IMR-90 (cell line): ENCODE measurements around the gene ZDHHC8. TPM values are rescaled to one million over a fixed set of nuclear protein-coding genes. Genes with fewer than 3 reads are reported as not detected.

Source experiments
- ATAC-seq: fragments of 200-7000 bp; cut with Tn5 transposase; 2 replicates; pipeline ENCODE4 v1.9.1; 2020; ENCODE audit warnings: low read depth, mild to moderate bottlenecking, moderate library complexity
- BruUV-seq: library from RNA; stranded (reverse); fragments of 400-500 nt; replicated peaks from 2 replicates; lab custom pipeline; 2021; lab: Mats Ljungman, UMichigan
- CTCF ChIA-PET: fragments of 300-600 bp; formaldehyde crosslinking; extraction: SDS; loops from one replicate; lab custom pipeline; 2021; ENCODE audit warnings: antibody characterized with exemption; lab: Yijun Ruan, JAX
- POLR2A ChIA-PET: fragments of 300-600 bp; sonication (Branson Sonifier 250); formaldehyde crosslinking; loops from one replicate; lab custom pipeline; 2022; ENCODE audit warnings: antibody characterized with exemption; ENCODE audit not compliant: unreplicated experiment; lab: Charles Lee
- DNase-seq: peaks from one replicate; pipeline ENCODE4 v3.0.0; 2013
- H2AFZ ChIP-seq: replicated peaks from 2 replicates; pipeline ENCODE3; 2013; ENCODE audit warnings: low read length, mild to moderate bottlenecking; ENCODE audit not compliant: poor library complexity
- H2AK5ac ChIP-seq: 2 replicates; pipeline ENCODE4 v1.6.1; 2013; ENCODE audit warnings: low read depth, low read length, inconsistent platforms
- H2AK9ac ChIP-seq: replicated peaks from 2 replicates; pipeline ENCODE3; 2013; ENCODE audit warnings: mild to moderate bottlenecking, low read depth, low read length, moderate library complexity; ENCODE audit not compliant: poor library complexity
- H2BK120ac ChIP-seq: 2 replicates; pipeline ENCODE4 v1.6.1; 2013; ENCODE audit warnings: low read depth, low read length, inconsistent platforms
- H2BK15ac ChIP-seq: 3 replicates; pipeline ENCODE4 v1.6.1; 2013; ENCODE audit warnings: low read depth, low read length, inconsistent platforms
- H2BK20ac ChIP-seq: 2 replicates; pipeline ENCODE4 v1.6.1; 2013; ENCODE audit warnings: low read depth, mild to moderate bottlenecking, inconsistent platforms, low read length, moderate library complexity
- H2BK5ac ChIP-seq: 2 replicates; pipeline ENCODE4 v1.6.1; 2013; ENCODE audit warnings: mild to moderate bottlenecking, low read depth, low read length, inconsistent platforms; ENCODE audit not compliant: poor library complexity, severe bottlenecking
- H3K14ac ChIP-seq: replicated peaks from 2 replicates; pipeline ENCODE4 v1.6.1; 2013; ENCODE audit warnings: low read depth, low read length, inconsistent platforms
- H3K18ac ChIP-seq: 2 replicates; pipeline ENCODE4 v1.6.1; 2013; ENCODE audit warnings: low read depth, low read length, control low read depth
- H3K23ac ChIP-seq: 2 replicates; pipeline ENCODE4 v1.6.1; 2013; ENCODE audit warnings: low read depth, low read length, inconsistent platforms
- H3K27ac ChIP-seq: 2 replicates; pipeline ENCODE4 v1.5.1; 2013; ENCODE audit warnings: mild to moderate bottlenecking, control low read depth, low read length; ENCODE audit not compliant: insufficient read depth
- H3K27me3 ChIP-seq: 2 replicates; pipeline ENCODE4 v1.6.1; 2013; ENCODE audit warnings: low read length; ENCODE audit not compliant: control insufficient read depth, insufficient read depth
- H3K36me3 ChIP-seq: 2 replicates; pipeline ENCODE4 v1.6.1; 2013; ENCODE audit warnings: low read length, mixed read lengths; ENCODE audit not compliant: control insufficient read depth, insufficient read depth
- H3K4ac ChIP-seq: 2 replicates; pipeline ENCODE4 v1.6.1; 2013; ENCODE audit warnings: low read depth, low read length, inconsistent platforms
- H3K4me1 ChIP-seq: 2 replicates; pipeline ENCODE4 v1.6.1; 2013; ENCODE audit warnings: low read length, mixed read lengths; ENCODE audit not compliant: control insufficient read depth, insufficient read depth
- H3K4me2 ChIP-seq: 2 replicates; pipeline ENCODE4 v1.6.1; 2013; ENCODE audit warnings: low read depth, mild to moderate bottlenecking, control low read depth, low read length, moderate library complexity
- H3K4me3 ChIP-seq: 2 replicates; pipeline ENCODE4 v1.5.1; 2013; ENCODE audit warnings: low read depth, mild to moderate bottlenecking, control low read depth, low read length, moderate library complexity; ENCODE audit not compliant: insufficient read depth
- H3K56ac ChIP-seq: 2 replicates; pipeline ENCODE4 v1.6.1; 2013; ENCODE audit warnings: low read length, inconsistent platforms; ENCODE audit not compliant: insufficient read depth; ENCODE audit errors: extremely low read depth
- H3K79me1 ChIP-seq, 2 experiments: 2 replicates each; pipeline ENCODE4 v1.6.1; 2013; ENCODE audit warnings: low read length in 2 of 2, inconsistent platforms in 1 of 2, low read depth in 1 of 2
- H3K9ac ChIP-seq: 2 replicates; pipeline ENCODE4 v1.6.1; 2013; ENCODE audit warnings: low read depth, low read length, control low read depth
- H3K9me1 ChIP-seq: 2 replicates; pipeline ENCODE4 v1.6.1; 2013; ENCODE audit warnings: low read length, inconsistent platforms; ENCODE audit not compliant: insufficient read depth
- H3K9me3 ChIP-seq: 2 replicates; pipeline ENCODE4 v1.6.1; 2013; ENCODE audit warnings: low read length; ENCODE audit not compliant: control insufficient read depth, insufficient read depth
- H4K20me1 ChIP-seq: 2 replicates; pipeline ENCODE4 v1.6.1; 2013; ENCODE audit warnings: low read length, inconsistent platforms; ENCODE audit not compliant: insufficient read depth
- H4K5ac ChIP-seq: 2 replicates; pipeline ENCODE4 v1.6.1; 2013; ENCODE audit warnings: mild to moderate bottlenecking, low read depth, low read length, control low read depth
- H4K8ac ChIP-seq, 2 experiments: 2 replicates each; pipeline ENCODE4 v1.6.1; 2013; ENCODE audit warnings: low read depth in 2 of 2, low read length in 2 of 2, control low read depth in 1 of 2, inconsistent platforms in 1 of 2
- H4K91ac ChIP-seq: 2 replicates; pipeline ENCODE4 v1.6.1; 2013; ENCODE audit warnings: low read depth, low read length, inconsistent platforms; ENCODE audit not compliant: insufficient read depth
- CHD1 ChIP-seq: IDR thresholded peaks from 2 replicates; pipeline ENCODE4 v1.6.1; 2012; ENCODE audit warnings: low read depth, low read length, improper control_type of control experiment
- MAFK ChIP-seq: IDR thresholded peaks from 2 replicates; pipeline ENCODE4 v1.6.1; 2012; ENCODE audit warnings: low read depth, low read length, improper control_type of control experiment
- MXI1 ChIP-seq: IDR thresholded peaks from 2 replicates; pipeline ENCODE4 v1.6.1; 2012; ENCODE audit warnings: low read depth, mild to moderate bottlenecking, low read length, moderate library complexity, borderline replicate concordance
- NFE2L2 ChIP-seq: fragments of 150-350 bp; IDR thresholded peaks from 2 replicates; pipeline ENCODE4 v1.6.1; 2016; ENCODE audit warnings: low read depth, mild to moderate bottlenecking, low read length
- POLR2A ChIP-seq: IDR thresholded peaks from 2 replicates; pipeline ENCODE4 v1.6.1; 2012; ENCODE audit warnings: mild to moderate bottlenecking, low read depth, low read length
- RAD21 ChIP-seq: IDR thresholded peaks from 2 replicates; pipeline ENCODE4 v1.6.1; 2012; ENCODE audit warnings: low read length, improper control_type of control experiment
- RFX5 ChIP-seq: IDR thresholded peaks from 2 replicates; pipeline ENCODE4 v1.8.0; 2012; ENCODE audit warnings: low read depth, mild to moderate bottlenecking, low read length, moderate library complexity
- SMC3 ChIP-seq: fragments of 150-350 bp; IDR thresholded peaks from 2 replicates; pipeline ENCODE4 v1.6.1; 2016; ENCODE audit warnings: low read depth, mild to moderate bottlenecking, antibody characterized with exemption, low read length, moderate library complexity
- USF2 ChIP-seq: fragments of 150-350 bp; IDR thresholded peaks from 2 replicates; pipeline ENCODE4 v1.6.1; 2017; ENCODE audit warnings: mild to moderate bottlenecking, antibody characterized with exemption, low read length, low read depth
- WGBS, 2 experiments: methylation state at CpG; one replicate each; pipeline versions ENCODE4 v1.1.5 to v1.1.7; 2013; ENCODE audit warnings: missing lambda C conversion rate in 2 of 2; ENCODE audit not compliant: insufficient read length in 1 of 2; ENCODE audit errors: extremely low coverage in 2 of 2; 5-methylcytosine and 5-hydroxymethylcytosine counted together
- dilution Hi-C: fragments of 300-500 bp; cut with HindIII; formaldehyde crosslinking; loops from one replicate; pipeline ENCODE4 v1.14.3; 2018; ENCODE audit warnings: low sequenced_read_pairs; ENCODE audit not compliant: unreplicated experiment
- in situ Hi-C: fragments of 300-500 bp; cut with MboI; formaldehyde crosslinking; loops from 3 replicates; pipeline ENCODE4 v1.14.3; 2019; ENCODE audit warnings: low sequenced_read_pairs, inconsistent platforms, mixed read lengths
- intact Hi-C: fragments of 100-400 bp; cut with micrococcal nuclease; formaldehyde crosslinking; loops from 2 replicates; pipeline ENCODE4 v1.10.0; 2022
- polyA plus RNA-seq, 3 experiments: library from polyadenylated mRNA; depleted of rRNA; stranded (reverse); fragments of >200 nt; gene quantifications; 2 replicates each; pipeline ENCODE4 v1.2.3, GENCODE V29; 2012; ENCODE audit warnings: low replicate concordance in 1 of 3
- total RNA-seq: library from RNA; depleted of rRNA; stranded (reverse); fragments of >200 nt; gene quantifications from 2 replicates; pipeline ENCODE4 v1.2.3, GENCODE V29; 2012

ZDHHC8 gene
- total and polyA plus RNA-seq, 2 of the 4 experiments (the other 2 are of a cell fraction), result 2.5 to 72.6 TPM

GRCh38 chr22:20180640-20181039 lies 49.0 kb downstream of the ZDHHC8 start:
- H3K18ac ChIP-seq, result no peak overlapping the region
- no peak overlapping the region for H2AK5ac ChIP-seq
- H3K14ac ChIP-seq, result no peak overlapping the region
- no peak overlapping the region for H3K9ac ChIP-seq
- no peak overlapping the region for H3K56ac ChIP-seq
- no peak overlapping the region for H3K4me3 ChIP-seq
- peaks cover 43% of the 10 kb centered on the region for H3K27me3 ChIP-seq
- no peaks in the 10 kb centered on the region for H3K9me3 ChIP-seq
- no peak overlapping the region for H2BK120ac ChIP-seq
- H2BK15ac ChIP-seq, result no peak overlapping the region
- H3K27ac ChIP-seq, result no peak overlapping the region
- TF ChIP-seq MXI1, result no peak
- no peak for TF ChIP-seq NFE2L2
- TF ChIP-seq SMC3, result no peak
- no peak for TF ChIP-seq RAD21
- TF ChIP-seq POLR2A, result no peak
- no peak for TF ChIP-seq RFX5
- TF ChIP-seq MAFK, result no peak
- TF ChIP-seq USF2, result no peak
- TF ChIP-seq CHD1, result no peak
- DNase-seq (no peak), ATAC-seq (no peak)
- no peak overlapping the region for H3K4me2 ChIP-seq
- H2BK5ac ChIP-seq, result no peak overlapping the region
- no peaks in the 10 kb centered on the region for H3K36me3 ChIP-seq
- H2BK20ac ChIP-seq, result no peak overlapping the region
- H3K4ac ChIP-seq, result no peak overlapping the region
- H4K8ac ChIP-seq, result no peak overlapping the region
- in situ Hi-C loops (no loop called here), intact Hi-C loops (loop anchor here (1.0 kb wide), 1 partner anchor 8 kb away; no protein-coding TSS in a partner anchor), dilution Hi-C loops (no loop called here)
- no peaks in the 10 kb centered on the region for H3K4me1 ChIP-seq
- no peak overlapping the region for H4K91ac ChIP-seq
- H3K79me1 ChIP-seq, result no peaks in the 10 kb centered on the region
- H3K23ac ChIP-seq, result no peak overlapping the region
- CTCF ChIA-PET, result no interaction called here
- no peak overlapping the region for H2AK9ac ChIP-seq
- H4K5ac ChIP-seq, result no peak overlapping the region
- no peaks in the 10 kb centered on the region for H4K20me1 ChIP-seq
- no peaks in the 10 kb centered on the region for H3K9me1 ChIP-seq
- H2AFZ ChIP-seq, result no peak overlapping the region
- 80% methylated on average over 1 of the region's 8 CpGs; no CpG with 5 or more reads in 1 of the 2 experiments for whole genome bisulfite sequencing, 2 experiments
- BruUV-seq, result no TSS peak
- POLR2A ChIA-PET, result no interaction called here
